Measurements from ENCODE around the gene C16orf92. TPM values are rescaled to one million over a fixed set of nuclear protein-coding genes. Genes with fewer than 3 reads are reported as not detected.
A peak's percentile ranks its signal among the peaks of the same experiment; 100 is the strongest.

C16orf92 gene
- total and polyA plus RNA-seq, 2 of the 13 experiments (the other 11 are each of a cell fraction or from before 2014, with no cell fraction given): not detected

GRCh38 chr16:30067584-30067916, 44.6 kb downstream of the C16orf92 start (continued):
- no peak for TF ChIP-seq NAIF1 (CRISPR knock-in tag; IDR thresholded peaks at IDR 0.05; ENCODE audit: borderline replicate concordance)
- no peak for TF ChIP-seq TAF1 (CRISPR knock-in tag; IDR thresholded peaks at IDR 0.05)
- no peak for TF ChIP-seq HNRNPLL (IDR thresholded peaks at IDR 0.05; ENCODE audit: low read depth, low read length, poor library complexity, severe bottlenecking)
- no peak for TF ChIP-seq HMGA1 (CRISPR knock-in tag; conservative IDR thresholded peaks at IDR 0.05)
- no peak for TF ChIP-seq TRIM24 (CRISPR knock-in tag; IDR thresholded peaks at IDR 0.05)
- no peak for TF ChIP-seq TRAFD1 (CRISPR knock-in tag; IDR thresholded peaks at IDR 0.05; ENCODE audit: borderline replicate concordance)
- no peak for TF ChIP-seq MIXL1 (CRISPR knock-in tag; IDR thresholded peaks at IDR 0.05)
- TF ChIP-seq ZNF879 (CRISPR knock-in tag; IDR thresholded peaks at IDR 0.05): no peak
- TF ChIP-seq FOXA3 (CRISPR knock-in tag; IDR thresholded peaks at IDR 0.05): no peak
- no peak for TF ChIP-seq MLX (CRISPR knock-in tag; IDR thresholded peaks at IDR 0.05)
- TF ChIP-seq MEIS1 (CRISPR knock-in tag; IDR thresholded peaks at IDR 0.05; ENCODE audit: borderline replicate concordance): no peak
- no peak for TF ChIP-seq ZNF17 (CRISPR knock-in tag; IDR thresholded peaks at IDR 0.05)
- no peak for TF ChIP-seq CREBL2 (CRISPR knock-in tag; IDR thresholded peaks at IDR 0.05; ENCODE audit: borderline replicate concordance)
- TF ChIP-seq ZNF549 (CRISPR knock-in tag; IDR thresholded peaks at IDR 0.05): no peak
- TF ChIP-seq ZNF230 (CRISPR knock-in tag; IDR thresholded peaks at IDR 0.05): 0 out of 2 replicates have a peak, but pooled peaks have one; percentile 28
- 0 out of 4 replicates have a peak, but pooled peaks of 1 of the 2 experiments have one; percentile 21 for TF ChIP-seq HMGXB4 (CRISPR knock-in tag; IDR thresholded peaks at IDR 0.05; ENCODE audit: borderline replicate concordance in 1 of 2, low read depth in 1 of 2)
- no peak for TF ChIP-seq TFE3 (CRISPR knock-in tag; IDR thresholded peaks at IDR 0.05)
- no peak for TF ChIP-seq DZIP1 (CRISPR knock-in tag; IDR thresholded peaks at IDR 0.05)
- 0 out of 2 replicates have a peak, but pooled peaks have one; percentile 4 for TF ChIP-seq ZNF674 (CRISPR knock-in tag; IDR thresholded peaks at IDR 0.05; ENCODE audit: low read depth)
- TF ChIP-seq ZBTB25 (CRISPR knock-in tag; IDR thresholded peaks at IDR 0.05): no peak
